ENCODE results near the gene LCN12. TPM values are rescaled to one million over a fixed set of nuclear protein-coding genes. Genes with fewer than 3 reads are reported as not detected.

The LCN12 gene
- total RNA-seq, 4 donors from 2014 or later: not detected

DNA sequence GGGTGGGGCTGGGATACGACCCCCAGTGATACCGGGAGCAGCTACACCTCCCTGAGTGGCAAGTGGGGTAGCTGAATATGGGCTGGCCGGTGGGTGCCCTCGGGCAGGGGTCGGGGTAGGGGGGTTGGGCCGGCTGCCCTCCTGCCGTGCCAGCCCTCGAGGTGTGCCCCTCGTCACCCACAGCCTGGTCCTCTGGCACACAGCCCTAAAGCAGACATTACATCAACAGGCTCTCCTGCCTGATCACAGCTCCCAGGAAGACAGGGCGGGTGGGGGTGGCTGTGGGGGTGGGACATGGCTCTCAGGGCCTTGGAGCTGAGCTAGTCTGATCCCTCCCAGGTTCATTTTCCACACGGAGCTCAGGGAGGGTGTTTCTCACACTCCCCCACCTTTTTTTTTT lies 30.8 kb upstream of the LCN12 start:
- TF ChIP-seq, protein P1, sequence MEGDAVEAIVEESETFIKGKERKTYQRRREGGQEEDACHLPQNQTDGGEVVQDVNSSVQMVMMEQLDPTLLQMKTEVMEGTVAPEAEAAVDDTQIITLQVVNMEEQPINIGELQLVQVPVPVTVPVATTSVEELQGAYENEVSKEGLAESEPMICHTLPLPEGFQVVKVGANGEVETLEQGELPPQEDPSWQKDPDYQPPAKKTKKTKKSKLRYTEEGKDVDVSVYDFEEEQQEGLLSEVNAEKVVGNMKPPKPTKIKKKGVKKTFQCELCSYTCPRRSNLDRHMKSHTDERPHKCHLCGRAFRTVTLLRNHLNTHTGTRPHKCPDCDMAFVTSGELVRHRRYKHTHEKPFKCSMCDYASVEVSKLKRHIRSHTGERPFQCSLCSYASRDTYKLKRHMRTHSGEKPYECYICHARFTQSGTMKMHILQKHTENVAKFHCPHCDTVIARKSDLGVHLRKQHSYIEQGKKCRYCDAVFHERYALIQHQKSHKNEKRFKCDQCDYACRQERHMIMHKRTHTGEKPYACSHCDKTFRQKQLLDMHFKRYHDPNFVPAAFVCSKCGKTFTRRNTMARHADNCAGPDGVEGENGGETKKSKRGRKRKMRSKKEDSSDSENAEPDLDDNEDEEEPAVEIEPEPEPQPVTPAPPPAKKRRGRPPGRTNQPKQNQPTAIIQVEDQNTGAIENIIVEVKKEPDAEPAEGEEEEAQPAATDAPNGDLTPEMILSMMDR (IDR thresholded peaks at IDR 0.05): no peak
- TF ChIP-seq EP300 (IDR thresholded peaks at IDR 0.05) (no peak), POLR2A (IDR thresholded peaks at IDR 0.05; ENCODE audit: low read depth) (no peak), POLR2AphosphoS5 (IDR thresholded peaks at IDR 0.05) (no peak)
- no peaks in the 10 kb centered on the region for H3K27me3 ChIP-seq
- no peaks in the 10 kb centered on the region for H3K9me3 ChIP-seq
- intact Hi-C loops (cut with DNase I): no loop called here
- H3K27ac ChIP-seq (replicated peaks in 1 of 4): no peak overlapping the region
- H3K36me3 ChIP-seq: peaks cover 36 to 84% (median 63%) of the 10 kb centered on the region in 4 donors
- H3K4me1 ChIP-seq: peaks cover 5 to 29% (median 10%) of the 10 kb centered on the region in 4 donors
- WGBS: 59% methylated on average over 4 of the region's 11 CpGs
- no peak for DNase-seq (ENCODE audit: extremely low spot score)
- no peak overlapping the region for H3K4me3 ChIP-seq

DNA sequence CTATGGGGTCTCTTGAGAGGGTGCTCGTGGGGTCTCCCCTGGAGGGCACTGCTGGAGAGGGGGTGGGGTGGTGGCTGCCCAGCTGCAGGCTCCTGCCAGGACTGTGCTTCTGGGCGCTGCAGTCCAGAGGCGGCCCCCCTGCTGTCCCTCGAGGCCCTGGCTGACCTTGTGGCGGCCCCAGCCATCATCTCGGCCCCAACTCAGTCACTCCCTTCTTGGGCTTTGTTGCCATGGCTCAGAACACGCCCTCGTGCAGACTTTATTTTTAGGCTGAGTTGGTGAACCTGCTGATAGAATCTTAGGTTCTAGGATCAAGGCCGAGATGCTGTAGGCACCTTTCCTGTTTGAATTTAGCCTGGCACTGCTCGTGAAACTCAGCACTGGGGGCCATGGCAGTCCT lies 30.4 kb upstream of the LCN12 start:
- peaks cover 5 to 29% (median 10%) of the 10 kb centered on the region in 4 donors for H3K4me1 ChIP-seq
- H3K4me3 ChIP-seq: no peak overlapping the region
- no peak for DNase-seq (ENCODE audit: extremely low spot score)
- H3K9me3 ChIP-seq: no peaks in the 10 kb centered on the region
- peaks cover 35 to 84% (median 63%) of the 10 kb centered on the region in 4 donors for H3K36me3 ChIP-seq
- intact Hi-C loops (cut with DNase I): no loop called here
- 69% methylated on average over 3 of the region's 10 CpGs for WGBS
- H3K27ac ChIP-seq (replicated peaks in 1 of 4): no peak overlapping the region
- no peaks in the 10 kb centered on the region for H3K27me3 ChIP-seq
- TF ChIP-seq EP300 (IDR thresholded peaks at IDR 0.05) (no peak), POLR2AphosphoS5 (IDR thresholded peaks at IDR 0.05) (no peak), POLR2A (IDR thresholded peaks at IDR 0.05; ENCODE audit: low read depth) (no peak)
- TF ChIP-seq, protein P1 (IDR thresholded peaks at IDR 0.05): no peak

DNA sequence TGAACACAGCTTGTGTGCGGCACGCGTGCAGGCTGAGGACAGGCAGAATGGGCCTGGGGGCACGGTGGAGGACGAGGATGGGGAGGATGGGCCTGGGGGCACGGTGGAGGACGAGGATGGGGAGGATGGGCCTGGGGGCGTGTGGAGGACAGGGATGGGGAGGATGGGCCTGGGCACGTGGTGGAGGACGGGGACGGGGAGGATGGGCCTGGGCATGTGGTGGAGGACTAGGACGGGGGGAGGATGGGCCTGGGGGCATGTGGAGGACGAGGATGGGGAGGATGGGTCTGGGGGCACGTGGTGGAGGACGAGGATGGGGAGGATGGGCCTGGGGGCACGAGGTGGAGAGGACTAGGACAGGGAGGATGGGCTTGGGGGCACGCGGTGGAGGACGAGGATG lies 29.5 kb upstream of the LCN12 start:
- TF ChIP-seq, protein P1 (IDR thresholded peaks at IDR 0.05): no peak
- no peak for TF ChIP-seq POLR2AphosphoS5 (IDR thresholded peaks at IDR 0.05)
- no peak for TF ChIP-seq POLR2A (IDR thresholded peaks at IDR 0.05; ENCODE audit: low read depth)
- no peak for TF ChIP-seq EP300 (IDR thresholded peaks at IDR 0.05)
- intact Hi-C loops (cut with DNase I): no loop called here
- Histone ChIP-seq H3K27me3 (no peaks in the 10 kb centered on the region), H3K9me3 (no peaks in the 10 kb centered on the region), H3K27ac (replicated peaks in 1 of 4) (no peak overlapping the region), H3K36me3 (peaks cover 27 to 83% (median 58%) of the 10 kb centered on the region in 4 donors), H3K4me3 (no peak overlapping the region), H3K4me1 (peaks cover 5 to 30% (median 10%) of the 10 kb centered on the region in 4 donors)
- 91% methylated on average over 18 of the region's 19 CpGs for WGBS
- DNase-seq (ENCODE audit: extremely low spot score): no peak

DNA sequence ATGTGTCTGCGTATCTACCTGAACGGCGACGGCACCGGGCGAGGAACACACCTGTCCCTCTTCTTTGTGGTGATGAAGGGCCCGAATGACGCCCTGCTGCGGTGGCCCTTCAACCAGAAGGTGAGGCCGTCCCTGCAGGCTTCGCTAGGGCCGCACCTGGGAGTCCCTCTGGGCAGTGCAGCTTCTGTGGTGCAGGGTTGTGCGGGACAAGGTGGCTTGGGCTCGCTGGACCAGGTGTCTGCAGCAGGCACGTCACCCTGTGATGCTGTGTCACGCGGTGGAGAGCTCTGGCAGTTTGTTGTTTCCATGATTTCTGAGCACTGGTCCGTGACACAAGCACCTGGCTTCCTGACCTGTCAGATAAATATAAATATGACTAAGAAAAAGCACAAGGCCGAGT lies 28.2 kb upstream of the LCN12 start:
- TF ChIP-seq POLR2A (IDR thresholded peaks at IDR 0.05; ENCODE audit: low read depth) (no peak), POLR2AphosphoS5 (IDR thresholded peaks at IDR 0.05) (no peak), EP300 (IDR thresholded peaks at IDR 0.05) (no peak)
- TF ChIP-seq, protein P1 (IDR thresholded peaks at IDR 0.05): no peak
- intact Hi-C loops (cut with DNase I): no loop called here
- no peak overlapping the region for H3K27ac ChIP-seq (replicated peaks in 1 of 4)
- no peak overlapping the region for H3K4me3 ChIP-seq
- no peaks in the 10 kb centered on the region for H3K9me3 ChIP-seq
- 98% methylated on average over 19 of the region's 19 CpGs for WGBS
- peaks cover 5 to 42% (median 10%) of the 10 kb centered on the region in 4 donors for H3K4me1 ChIP-seq
- DNase-seq (ENCODE audit: extremely low spot score): no peak
- peaks cover 25 to 79% (median 52%) of the 10 kb centered on the region in 4 donors for H3K36me3 ChIP-seq
- no peaks in the 10 kb centered on the region for H3K27me3 ChIP-seq
